Ascending aorta (tissue), 2 donors: ENCODE data around the gene P2RY1. TPM values are rescaled to one million over a fixed set of nuclear protein-coding genes. Genes with fewer than 3 reads are reported as not detected.

Source experiments
- DNase-seq, 2 donors: peaks; one replicate each; pipeline ENCODE4 v3.0.0-alpha.2; 2019; ENCODE audit warnings: low spot score in 2 of 2
- H3K27ac ChIP-seq, 2 donors: fragments of 200-600 bp; sonication (generic); one replicate each; pipeline ENCODE4 v1.5.1; 2016 to 2017; ENCODE audit warnings: mild to moderate bottlenecking in 1 of 2
- H3K27me3 ChIP-seq: fragments of 200-600 bp; sonication (generic); one replicate; pipeline ENCODE4 v1.5.1; 2017
- H3K36me3 ChIP-seq, 2 donors: fragments of 200-600 bp; sonication (generic); one replicate each; pipeline ENCODE4 v1.5.1; 2016
- H3K4me1 ChIP-seq, 2 donors: fragments of 200-600 bp; sonication (generic); one replicate each; pipeline ENCODE4 v1.5.1; 2016 to 2017; ENCODE audit warnings: mild to moderate bottlenecking in 1 of 2
- H3K4me3 ChIP-seq, 2 donors: fragments of 200-600 bp; sonication (generic); one replicate each; pipeline ENCODE4 v1.5.1; 2016 to 2017; ENCODE audit warnings: mild to moderate bottlenecking in 1 of 2
- H3K9me3 ChIP-seq, 2 donors: fragments of 200-600 bp; sonication (generic); one replicate each; pipeline ENCODE4 v1.5.1; 2016
- intact Hi-C: fragments of 100-400 bp; cut with DNase I; formaldehyde crosslinking; loops from one replicate; pipeline ENCODE4 v1.15.1; 2023
- total RNA-seq: library from RNA; depleted of rRNA; stranded (reverse); fragments of >200 nt; gene quantifications from one replicate; pipeline ENCODE4 v1.1.0, GENCODE V29; 2016
- TF ChIP-seq, protein P1 (sequence below), 3 experiments: fragments of 200-600 bp in 2 of 3; fragments of 450-650 bp in 1 of 3; sonication (generic) in 2 of 3; IDR thresholded peaks; one replicate each; pipeline ENCODE4 v1.5.1; 2016 to 2019; ENCODE audit warnings: antibody characterized with exemption in 3 of 3, mild to moderate bottlenecking in 1 of 3, moderate library complexity in 1 of 3

The P2RY1 gene
- total RNA-seq, 1 donor from 2014 or later = 8.8 TPM

DNA sequence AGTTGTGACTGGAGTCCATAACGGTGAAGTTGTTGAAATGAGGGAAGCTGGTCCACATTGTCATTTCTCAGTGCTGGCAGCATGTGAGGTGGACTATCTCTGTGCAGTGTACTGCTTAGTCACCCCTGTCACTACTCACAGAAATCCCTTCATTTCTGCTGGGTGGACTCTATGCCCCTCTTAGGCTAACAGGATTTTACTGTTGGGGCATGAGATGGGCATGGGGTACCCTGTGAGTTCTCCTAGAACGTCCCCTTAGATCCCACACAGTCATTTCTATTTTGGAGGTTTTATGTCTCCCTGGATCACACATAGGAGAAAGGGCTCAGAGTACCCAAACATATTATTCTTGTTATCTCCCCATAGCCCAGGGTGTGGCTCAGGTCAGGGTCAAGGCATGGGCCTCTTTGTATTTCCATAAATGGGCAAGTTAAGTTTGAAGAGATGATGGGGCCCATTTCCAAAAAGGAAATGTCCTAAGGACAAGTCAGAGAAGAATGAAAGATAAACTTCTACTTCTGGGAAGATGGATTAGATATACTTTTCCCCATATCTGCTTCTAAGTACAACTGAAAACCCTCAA lies 15.2 kb downstream of the P2RY1 start:
- Histone ChIP-seq H3K36me3 (no peaks in the 10 kb centered on the region), H3K4me3 (no peak overlapping the region), H3K4me1 (no peaks in the 10 kb centered on the region), H3K27me3 (no peaks in the 10 kb centered on the region), H3K9me3 (no peaks in the 10 kb centered on the region), H3K27ac (no peak overlapping the region)
- TF ChIP-seq, protein P1, sequence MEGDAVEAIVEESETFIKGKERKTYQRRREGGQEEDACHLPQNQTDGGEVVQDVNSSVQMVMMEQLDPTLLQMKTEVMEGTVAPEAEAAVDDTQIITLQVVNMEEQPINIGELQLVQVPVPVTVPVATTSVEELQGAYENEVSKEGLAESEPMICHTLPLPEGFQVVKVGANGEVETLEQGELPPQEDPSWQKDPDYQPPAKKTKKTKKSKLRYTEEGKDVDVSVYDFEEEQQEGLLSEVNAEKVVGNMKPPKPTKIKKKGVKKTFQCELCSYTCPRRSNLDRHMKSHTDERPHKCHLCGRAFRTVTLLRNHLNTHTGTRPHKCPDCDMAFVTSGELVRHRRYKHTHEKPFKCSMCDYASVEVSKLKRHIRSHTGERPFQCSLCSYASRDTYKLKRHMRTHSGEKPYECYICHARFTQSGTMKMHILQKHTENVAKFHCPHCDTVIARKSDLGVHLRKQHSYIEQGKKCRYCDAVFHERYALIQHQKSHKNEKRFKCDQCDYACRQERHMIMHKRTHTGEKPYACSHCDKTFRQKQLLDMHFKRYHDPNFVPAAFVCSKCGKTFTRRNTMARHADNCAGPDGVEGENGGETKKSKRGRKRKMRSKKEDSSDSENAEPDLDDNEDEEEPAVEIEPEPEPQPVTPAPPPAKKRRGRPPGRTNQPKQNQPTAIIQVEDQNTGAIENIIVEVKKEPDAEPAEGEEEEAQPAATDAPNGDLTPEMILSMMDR (IDR thresholded peaks at IDR 0.05) = no peak
- intact Hi-C loops = no loop called here
- no peak for DNase-seq

DNA sequence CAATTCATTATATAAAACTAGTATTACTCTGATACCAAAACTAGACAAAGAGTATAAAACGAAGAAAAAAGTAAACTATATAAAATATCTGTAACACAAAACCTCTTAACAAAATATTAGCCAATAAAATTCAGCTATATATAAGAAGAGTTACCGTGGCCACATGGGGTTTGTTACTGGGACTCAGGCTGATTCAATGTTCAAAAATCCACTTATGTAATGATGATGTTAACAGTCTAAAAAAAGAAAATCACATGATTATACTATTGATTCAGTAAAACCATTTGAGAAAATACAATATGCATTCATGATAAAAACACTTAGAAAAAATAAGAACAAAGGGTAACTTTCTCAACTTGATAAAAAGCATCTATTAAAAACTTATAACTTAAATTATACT lies 18.3 kb downstream of the P2RY1 start:
- Histone ChIP-seq H3K4me1 (no peaks in the 10 kb centered on the region), H3K4me3 (no peak overlapping the region), H3K27ac (no peak overlapping the region), H3K36me3 (no peaks in the 10 kb centered on the region), H3K27me3 (no peaks in the 10 kb centered on the region), H3K9me3 (no peaks in the 10 kb centered on the region)
- intact Hi-C loops = no loop called here
- DNase-seq = no peak
- TF ChIP-seq, protein P1 (IDR thresholded peaks at IDR 0.05) = no peak

GRCh38 chr3:152857082-152857481 lies 22.2 kb downstream of the P2RY1 start:
- TF ChIP-seq, protein P1 (IDR thresholded peaks at IDR 0.05) = no peak
- intact Hi-C loops = no loop called here
- Histone ChIP-seq H3K4me3 (no peak overlapping the region), H3K36me3 (no peaks in the 10 kb centered on the region), H3K27ac (no peak overlapping the region), H3K27me3 (no peaks in the 10 kb centered on the region), H3K9me3 (no peaks in the 10 kb centered on the region), H3K4me1 (no peaks in the 10 kb centered on the region)
- DNase-seq = no peak

DNA sequence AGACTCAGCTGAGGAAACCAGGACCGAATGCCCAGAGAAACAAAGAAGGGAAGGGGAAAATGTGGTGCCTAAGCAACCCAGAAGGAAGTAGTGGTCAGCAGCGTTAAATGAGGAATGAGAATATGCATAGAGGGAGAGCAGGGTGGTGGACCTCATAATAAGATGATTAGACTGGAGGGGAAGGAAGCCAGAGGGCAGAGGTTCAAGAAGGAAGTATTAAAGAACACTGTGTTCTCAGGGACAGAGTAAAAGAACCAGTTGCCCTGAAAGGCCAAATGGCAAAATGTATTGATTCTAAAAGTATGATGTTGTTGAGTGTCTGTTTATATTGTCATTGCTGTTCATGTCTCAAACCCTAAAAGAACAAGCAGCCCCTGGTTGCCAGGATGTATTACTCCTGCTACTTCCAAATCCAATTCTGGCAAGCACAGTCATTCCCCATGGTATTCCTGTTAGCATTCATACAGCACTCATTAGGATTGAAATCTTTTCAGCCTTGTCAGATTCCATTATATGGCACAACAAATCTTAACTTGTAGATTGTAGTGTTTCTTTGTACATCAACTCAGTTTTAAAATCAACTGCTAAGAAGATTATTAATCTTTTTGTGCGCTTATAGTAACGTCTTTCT lies 23.4 kb downstream of the P2RY1 start:
- TF ChIP-seq, protein P1 (IDR thresholded peaks at IDR 0.05) = no peak

GRCh38 chr3:152860736-152861135 lies 25.8 kb downstream of the P2RY1 start:
- Histone ChIP-seq H3K4me3 (no peak overlapping the region), H3K36me3 (no peaks in the 10 kb centered on the region), H3K27me3 (no peaks in the 10 kb centered on the region), H3K27ac (no peak overlapping the region), H3K4me1 (no peaks in the 10 kb centered on the region), H3K9me3 (no peaks in the 10 kb centered on the region)
- no peak for DNase-seq
- intact Hi-C loops = no loop called here
- TF ChIP-seq, protein P1 (IDR thresholded peaks at IDR 0.05) = no peak

More for the DNA sequence above, 23.4 kb downstream of the P2RY1 start:
- Histone ChIP-seq H3K27me3 (no peaks in the 10 kb centered on the region), H3K27ac (no peak overlapping the region), H3K4me1 (no peaks in the 10 kb centered on the region), H3K9me3 (no peaks in the 10 kb centered on the region), H3K4me3 (no peak overlapping the region), H3K36me3 (no peaks in the 10 kb centered on the region)
- intact Hi-C loops = no loop called here
- no peak for DNase-seq
